GM21528 (cell line): ENCODE results near the gene CLEC6A.
"Not testable (repeated sequence)": the region's sequence is repeated elsewhere in the genome, so short reads cannot be mapped to it uniquely, and the experiment has no call there.

ENCODE experiments used
- ATAC-seq: cut with Tn5 transposase; IDR thresholded peaks from one replicate; pipeline ENCODE4 v1.9.1; 2021; ENCODE audit warnings: mild to moderate bottlenecking, moderate library complexity; ENCODE audit not compliant: unreplicated experiment, low FRiP score

Gene CLEC6A

DNA sequence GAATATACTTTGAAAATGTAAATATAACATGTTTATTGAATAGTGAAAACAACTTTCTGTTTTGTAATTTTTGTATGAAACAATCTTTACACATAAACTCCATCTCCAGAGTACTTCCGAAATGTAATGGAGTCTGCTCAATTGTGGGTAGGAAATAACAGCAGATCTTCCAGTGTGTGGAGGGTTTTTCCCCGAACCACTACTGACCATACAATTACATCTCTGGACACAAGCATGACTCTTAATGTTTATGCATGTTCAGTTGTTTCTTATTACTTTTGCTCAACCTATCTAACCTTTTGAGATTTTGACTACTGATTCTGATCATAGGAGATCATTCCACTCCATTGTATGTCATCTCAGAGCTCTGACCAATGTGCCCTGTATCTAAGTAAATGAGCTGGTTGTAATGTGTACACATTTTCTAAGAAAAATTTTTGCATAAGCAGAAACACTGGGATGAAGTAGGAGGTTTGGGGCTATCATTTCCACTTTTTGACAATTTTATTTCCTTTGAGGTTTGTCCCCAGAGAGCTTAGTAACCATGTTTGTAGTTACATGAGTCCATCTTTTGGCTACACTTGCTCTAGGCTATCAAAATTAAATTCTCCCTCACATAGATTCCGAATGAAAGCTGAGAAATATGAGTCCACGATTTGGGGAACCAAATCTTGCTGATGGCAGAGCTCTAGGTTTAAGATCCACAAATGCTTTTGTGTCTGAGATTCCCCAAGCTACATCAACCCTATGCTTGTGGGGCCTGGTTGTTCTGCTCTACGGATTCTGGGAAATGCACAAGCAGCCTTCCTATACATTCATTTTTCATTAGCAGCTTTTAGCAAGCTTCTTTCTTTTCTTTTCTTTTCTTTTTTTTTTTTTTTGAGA, 36.1 kb downstream of the CLEC6A start:
- no peak for ATAC-seq

DNA sequence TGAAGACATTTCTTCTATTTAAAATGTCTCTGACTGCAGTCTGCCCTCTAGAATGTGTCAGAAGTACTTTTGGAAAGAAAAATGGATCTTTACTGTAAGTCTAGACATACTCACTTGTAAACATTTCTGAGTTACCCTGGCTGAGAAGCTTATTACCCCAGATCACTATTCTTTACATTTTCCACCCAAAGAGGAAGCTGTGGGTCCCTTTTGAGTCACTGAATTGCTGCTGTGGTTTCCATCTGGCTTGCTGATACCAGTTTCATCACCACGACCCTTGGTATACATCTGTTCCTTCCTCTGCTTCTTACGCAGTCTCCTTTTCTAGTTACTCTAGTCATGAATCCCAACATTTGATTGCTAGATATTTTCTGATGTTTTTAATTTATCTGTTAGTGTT, 37.3 kb downstream of the CLEC6A start:
- ATAC-seq: peak; percentile 95

DNA sequence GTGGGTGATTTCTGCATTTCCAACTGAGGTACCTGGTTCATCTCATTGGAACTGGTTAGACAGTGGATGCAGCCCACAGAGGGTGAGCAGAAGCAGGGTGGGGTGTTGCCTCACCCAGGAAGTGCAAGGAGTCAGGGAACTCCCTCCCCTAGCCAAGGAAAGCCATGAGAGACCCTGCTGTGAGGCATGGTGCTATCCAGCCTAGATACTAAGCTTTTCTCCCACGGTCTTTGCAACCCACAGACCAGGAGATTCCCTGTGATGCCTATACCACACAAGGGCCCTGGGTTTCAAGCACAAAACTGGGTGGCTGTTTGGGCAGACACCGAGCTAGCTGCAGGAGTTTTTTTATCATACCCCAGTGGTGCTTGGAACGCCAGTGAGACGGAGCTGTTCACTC, 39.9 kb downstream of the CLEC6A start:
- not testable (repeated sequence) for ATAC-seq

DNA sequence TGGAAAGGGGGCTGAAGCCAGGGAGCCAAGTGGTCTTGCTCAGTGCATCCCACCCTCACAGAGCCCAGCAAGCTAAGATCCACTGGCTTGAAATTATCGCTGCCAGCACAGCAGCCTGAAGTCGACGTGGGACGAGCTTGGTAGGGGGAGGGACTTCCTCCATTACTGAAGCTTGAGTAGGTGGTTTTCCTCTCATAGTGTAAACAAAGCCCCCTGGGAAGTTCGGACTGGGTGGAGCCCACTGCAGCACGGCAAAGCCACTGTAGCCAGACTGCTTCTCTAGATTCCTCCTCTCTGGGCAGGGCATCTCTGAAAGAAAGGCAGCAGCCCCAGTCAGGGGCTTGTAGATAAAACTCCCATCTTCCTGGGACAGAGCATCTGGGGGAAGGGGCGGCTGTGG, 40.3 kb downstream of the CLEC6A start:
- not testable (repeated sequence) for ATAC-seq

DNA sequence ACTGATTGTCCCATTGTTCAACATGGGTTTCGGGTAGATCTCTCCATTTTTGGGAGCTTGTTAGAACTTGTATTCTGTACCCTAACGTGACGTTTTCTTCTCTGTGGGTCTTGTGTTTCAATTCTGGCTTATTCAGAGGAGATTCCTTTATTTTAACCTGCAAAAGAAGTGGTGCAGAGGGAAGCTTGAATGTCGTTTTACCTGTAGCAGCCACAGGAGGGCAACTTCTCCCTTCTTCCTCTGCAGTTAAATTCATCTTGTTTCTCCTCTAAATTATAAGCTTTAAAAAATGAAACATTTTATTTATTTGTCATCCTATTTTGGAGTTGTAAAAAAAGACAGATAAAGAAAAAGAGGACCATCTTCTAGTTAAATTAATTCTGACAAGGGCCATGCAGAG, 43.9 kb downstream of the CLEC6A start:
- no peak for ATAC-seq

DNA sequence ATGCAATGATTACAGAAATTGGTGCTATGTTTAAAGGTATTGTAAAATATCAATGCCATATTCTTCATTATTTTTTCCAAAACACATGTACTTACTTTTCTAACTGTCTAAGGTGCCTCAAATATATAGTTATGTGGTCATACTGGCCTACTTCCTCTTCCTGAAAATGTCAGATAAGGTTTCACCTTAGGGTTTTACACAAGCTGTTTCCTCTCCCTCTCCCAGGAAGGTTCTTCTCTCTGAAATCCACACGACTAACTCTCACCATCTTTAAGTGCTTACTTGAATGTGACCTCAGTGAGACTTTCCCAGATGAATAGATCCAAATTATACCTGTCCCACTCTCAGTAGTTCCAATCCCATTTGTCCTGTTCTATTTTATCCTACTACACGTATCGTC, 46.0 kb downstream of the CLEC6A start:
- ATAC-seq: no peak

DNA sequence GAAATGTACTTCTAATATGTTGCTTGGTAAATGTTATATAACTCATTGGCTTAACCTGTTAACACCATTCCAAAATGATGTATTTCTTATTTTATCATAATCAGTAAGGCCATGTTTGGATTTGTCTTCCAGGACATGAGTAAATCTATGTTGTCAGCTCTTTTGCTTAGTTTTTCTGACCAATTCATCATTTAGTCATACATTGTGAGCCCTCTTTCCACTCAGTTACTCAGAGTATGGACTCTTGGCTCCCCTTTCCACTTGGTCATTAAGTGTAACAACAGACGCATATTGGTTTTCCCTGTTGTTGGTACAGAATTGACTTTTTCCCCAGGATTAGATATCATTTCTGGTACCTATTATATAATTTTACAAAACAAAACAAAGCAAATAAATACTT, 48.6 kb downstream of the CLEC6A start:
- ATAC-seq: no peak

DNA sequence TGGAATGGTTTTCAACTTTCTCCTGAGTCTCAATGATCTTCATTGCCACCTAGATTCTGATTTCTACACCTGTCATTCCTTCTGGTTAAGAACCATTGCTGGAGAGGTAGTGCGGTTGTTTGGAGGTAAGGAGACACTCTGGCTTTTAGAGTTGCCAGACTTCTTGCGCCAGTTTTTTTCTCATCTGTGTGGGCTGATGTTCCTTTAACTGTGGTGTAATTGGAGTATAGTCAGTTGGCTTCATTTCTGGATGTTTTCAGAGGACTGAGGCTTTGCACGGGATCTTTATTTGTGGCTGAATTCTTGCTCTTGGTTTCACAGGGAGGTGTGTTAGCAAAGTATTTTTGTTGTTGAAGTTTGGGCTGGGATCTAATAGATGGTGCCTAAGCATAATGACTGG, 51.8 kb downstream of the CLEC6A start:
- ATAC-seq: no peak

DNA sequence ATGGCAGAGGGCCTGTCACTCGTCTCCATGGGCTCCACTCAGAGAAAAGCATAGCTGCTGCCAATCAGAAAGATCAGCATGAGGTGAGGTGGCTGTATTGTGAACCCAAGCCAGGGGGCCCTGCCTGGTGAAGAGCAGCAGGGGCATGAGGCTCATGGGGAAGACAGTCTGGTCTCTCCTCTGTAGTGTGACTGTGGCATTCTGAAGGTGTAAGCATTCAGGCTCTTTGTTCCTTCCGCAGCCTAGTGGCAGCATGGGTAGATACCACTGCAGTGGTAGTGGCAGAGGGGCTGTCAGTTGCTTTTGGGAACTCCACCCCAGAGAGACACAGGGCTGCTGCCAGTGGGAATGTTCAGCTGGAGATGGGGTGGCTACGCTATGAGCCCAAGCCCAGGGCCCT, 52.5 kb downstream of the CLEC6A start:
- no peak for ATAC-seq

DNA sequence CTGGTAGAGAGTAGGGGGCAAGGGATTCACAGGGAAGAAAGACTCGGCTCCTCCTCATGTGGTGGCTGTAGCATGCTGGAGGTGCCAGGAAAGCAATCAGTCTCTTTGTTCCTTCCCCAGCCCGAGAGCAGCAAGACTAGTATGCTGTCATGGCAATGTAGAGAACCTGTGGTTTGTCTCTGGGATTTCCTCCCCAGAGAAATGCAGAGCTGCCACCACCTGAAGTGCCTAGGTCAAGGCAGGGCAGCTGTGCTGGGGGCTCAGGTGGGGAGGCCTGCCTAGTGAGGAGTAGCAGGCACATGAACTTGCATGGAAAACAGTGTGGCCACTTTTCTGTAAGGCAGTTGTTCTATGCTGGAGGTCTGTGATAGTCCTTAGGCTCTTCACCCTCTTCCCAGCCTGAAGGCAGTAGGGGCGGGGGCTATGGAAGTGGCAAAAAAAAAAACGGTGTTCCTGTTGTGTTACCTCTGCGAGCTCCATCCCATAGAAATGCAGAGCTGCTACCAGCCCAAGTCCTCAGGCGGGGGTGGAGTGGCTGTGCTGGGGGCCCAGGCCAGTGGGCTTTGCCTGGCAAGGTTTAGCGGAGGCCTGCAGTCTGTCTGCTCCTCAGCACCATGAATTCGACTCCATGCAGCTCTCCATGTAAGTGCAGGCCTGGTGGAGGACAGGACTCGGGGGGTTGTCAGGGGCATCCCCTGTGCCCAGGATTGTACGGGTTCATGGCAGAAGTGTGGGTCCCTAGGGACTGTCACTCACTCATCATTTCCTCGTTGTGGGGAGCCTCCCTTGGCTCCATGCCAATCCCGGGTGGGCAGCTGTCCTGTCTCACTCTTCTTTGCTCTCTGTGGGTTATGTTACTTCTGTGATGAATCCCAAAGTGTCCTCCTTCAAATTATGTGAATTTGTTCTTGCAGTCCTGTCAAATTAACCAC, 53.4 kb downstream of the CLEC6A start:
- ATAC-seq: no peak

DNA sequence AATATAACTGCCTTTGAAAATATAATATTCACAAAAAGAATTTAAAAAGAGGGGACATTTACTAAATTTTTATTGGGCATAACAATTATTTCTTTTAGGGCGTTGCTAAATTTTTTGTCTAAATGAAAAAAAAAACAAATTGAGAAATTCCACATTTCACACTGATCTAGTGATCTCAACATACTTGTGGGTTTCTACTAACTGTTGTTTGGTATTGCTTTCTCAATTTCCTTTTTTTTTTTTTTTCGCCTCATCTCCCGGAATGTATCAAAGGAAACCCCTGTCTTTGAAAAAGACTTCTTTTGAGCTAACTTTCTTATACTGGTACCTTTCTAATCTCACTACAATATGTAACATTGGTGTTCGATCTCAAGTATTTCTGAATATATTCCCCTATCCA, 57.5 kb downstream of the CLEC6A start, which contains the start of gene CLEC4D:
Gene CLEC4D, plus strand, starts transcription at position 248 of the 400 bp plus-strand sequence. CDS start 230 bp downstream, outside the sequence.
- ATAC-seq: no peak

DNA sequence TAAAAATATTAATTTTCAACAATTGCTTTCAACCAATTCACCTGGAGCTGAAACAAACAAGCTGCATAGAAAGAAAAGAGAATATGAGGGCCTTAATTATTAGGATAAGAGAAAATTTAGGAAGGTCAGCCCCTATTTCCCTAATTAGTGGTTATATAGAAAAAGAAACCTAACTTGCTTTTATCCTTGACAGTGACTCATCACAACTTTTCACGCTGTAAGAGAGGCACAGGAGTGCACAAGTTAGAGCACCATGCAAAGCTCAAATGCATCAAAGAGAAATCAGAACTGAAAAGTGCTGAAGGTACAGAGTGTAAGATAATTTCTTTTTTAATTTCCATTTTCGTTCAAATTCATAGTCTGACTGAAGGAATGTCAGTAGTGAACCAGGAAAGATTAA, 62.2 kb downstream of the CLEC6A start:
- ATAC-seq: no peak

DNA sequence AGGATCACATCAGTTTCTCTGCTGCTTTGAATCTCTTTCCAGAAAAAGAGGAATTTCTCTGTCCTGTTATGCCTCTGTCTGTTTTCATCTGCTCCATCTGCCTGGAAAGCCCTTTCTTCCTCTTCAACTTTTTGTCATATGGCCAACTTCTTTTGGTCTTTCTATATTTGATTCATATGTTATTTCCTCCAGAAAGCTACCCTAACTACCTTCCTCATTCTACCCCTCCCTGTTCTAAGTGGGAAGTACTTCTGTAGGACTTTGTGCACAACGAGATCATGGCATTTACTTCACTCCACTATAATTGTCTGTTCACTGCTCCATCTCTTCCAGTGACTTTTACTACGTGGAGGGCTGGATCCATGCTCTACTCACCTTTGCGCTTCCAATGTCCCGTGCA, 63.4 kb downstream of the CLEC6A start:
- ATAC-seq: no peak

DNA sequence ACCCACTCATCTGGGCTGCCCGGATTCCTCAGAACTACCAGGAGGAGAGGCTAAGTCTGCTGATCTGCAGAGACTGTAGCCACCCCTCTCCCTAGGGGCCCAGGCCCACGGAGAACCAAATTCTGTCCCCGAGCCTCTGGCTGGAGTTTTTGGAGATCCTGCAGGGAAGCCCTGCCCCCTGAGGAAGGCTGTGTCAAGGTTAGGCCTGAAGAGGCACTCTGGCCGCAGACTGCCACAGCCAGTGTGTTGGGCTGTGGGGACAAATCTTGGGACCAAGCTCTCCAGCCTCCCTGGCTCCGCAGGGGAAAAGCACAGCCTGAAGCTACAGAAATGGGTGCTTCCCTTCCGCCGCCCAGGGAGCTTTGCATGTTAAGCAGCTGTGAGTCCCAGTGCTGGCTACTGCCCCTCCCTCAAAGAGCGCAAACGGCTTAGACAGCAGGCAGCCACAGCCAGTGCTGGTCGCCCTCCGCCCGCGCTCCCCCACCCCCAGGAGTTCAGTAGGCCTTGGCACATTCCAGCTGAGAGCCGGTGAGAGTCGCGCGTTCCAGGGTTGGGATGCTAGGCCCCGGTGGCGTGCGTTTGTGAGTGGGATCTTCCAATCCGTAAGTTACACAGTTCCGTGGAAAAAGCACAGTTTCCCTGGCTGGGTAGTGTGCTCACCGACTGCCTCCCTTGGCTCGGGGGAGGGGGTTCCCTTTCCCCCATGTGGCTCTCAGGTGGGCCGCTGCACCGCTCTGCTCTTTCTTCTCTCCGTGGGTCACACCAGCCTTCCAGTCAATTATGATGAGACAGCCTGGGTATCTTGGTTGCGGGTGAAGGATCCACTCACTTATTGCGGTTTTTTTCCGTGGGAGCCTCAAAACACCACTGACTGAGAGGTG, 71.7 kb downstream of the CLEC6A start:
- no peak for ATAC-seq
